Fibroblast of skin of scalp (primary cell): Measurements from ENCODE around the gene DPPA4. TPM values are rescaled to one million over a fixed set of nuclear protein-coding genes. Genes with fewer than 3 reads are reported as not detected.
"Not testable (repeated sequence)": the region's sequence is repeated elsewhere in the genome, so short reads cannot be mapped to it uniquely, and the experiment has no call there.

Source experiments
- DNase-seq: peaks from one replicate; pipeline ENCODE4 v3.0.0-alpha.2; 2013
- polyA plus RNA-seq, 2 experiments: library from polyadenylated mRNA; unstranded; fragments of 120-200 nt; gene quantifications; one replicate each; pipeline ENCODE4 v1.2.1, GENCODE V29; 2013; ENCODE audit not compliant: insufficient read length in 2 of 2

DPPA4 gene, protein sequence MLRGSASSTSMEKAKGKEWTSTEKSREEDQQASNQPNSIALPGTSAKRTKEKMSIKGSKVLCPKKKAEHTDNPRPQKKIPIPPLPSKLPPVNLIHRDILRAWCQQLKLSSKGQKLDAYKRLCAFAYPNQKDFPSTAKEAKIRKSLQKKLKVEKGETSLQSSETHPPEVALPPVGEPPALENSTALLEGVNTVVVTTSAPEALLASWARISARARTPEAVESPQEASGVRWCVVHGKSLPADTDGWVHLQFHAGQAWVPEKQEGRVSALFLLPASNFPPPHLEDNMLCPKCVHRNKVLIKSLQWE
- polyA plus RNA-seq (2013, experiment 1 of 2; ENCODE audit: insufficient read length), result 0.93 TPM
- 0.97 TPM for polyA plus RNA-seq (2013, experiment 2 of 2; ENCODE audit: insufficient read length)

DNA sequence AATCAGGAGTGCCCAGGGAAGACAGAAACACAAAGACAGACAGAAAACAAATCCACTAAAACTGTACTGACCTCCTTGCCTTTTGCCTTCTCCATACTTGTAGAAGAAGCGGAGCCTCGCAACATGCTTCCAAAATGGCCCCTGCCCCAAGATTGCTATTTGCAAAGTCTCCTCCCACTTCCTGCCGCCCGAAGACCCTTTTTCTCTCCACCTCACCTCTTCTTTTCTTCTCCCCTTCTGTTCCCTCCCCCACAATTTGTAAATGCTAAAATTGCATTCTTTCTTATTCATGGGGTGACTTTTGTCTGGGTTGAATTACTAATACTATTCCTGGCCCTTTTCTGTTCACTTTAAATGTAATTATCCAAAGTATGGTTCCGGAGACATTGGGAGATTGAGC lies at the start of gene DPPA4:
Gene DPPA4, minus strand, starts transcription at position 154 of the 400 bp plus-strand sequence. Its CDS starts 29 bp downstream, at position 125.
- no peak for DNase-seq

DNA sequence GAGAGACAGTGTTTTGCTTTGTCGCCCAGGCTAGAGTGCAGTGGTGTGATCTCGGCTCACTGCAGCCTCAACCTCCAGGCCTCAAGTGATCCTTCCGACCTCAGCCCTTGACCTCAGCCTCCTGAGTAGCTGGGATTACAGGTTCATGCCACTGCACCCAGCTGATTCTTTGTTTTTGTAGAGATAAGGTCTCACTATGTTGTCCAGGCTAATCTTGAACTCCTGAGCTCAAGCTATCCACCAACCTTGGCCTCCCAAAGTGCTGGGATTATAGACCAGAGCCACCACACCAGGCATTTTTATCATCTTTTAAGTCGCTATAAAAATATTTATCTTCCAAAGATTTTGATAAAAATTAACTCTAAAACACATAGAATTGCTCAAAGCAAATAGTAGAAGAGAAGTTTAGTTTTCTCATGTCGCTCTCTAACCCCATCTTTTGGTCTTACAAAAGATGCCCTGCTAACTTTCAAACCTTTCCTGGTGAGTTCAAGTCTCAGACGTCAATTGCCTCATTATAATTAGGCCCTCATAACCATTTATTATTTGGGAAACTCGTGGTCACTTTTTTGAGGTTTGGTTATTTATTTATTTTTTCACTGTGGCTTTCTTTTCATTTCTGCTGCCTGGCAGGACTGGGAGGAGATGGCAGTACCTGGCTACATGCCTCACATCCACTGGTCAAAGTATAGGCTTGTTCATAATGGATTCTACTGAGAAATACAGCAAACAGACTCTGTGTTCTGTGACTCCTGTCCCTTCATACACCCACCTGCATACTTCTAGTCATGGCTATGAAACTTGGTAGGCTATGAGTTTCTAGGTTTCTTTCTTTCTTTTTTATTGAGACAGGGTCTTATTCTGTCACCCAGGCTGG lies 48.3 kb upstream of the DPPA4 start:
- no peak for DNase-seq

DNA sequence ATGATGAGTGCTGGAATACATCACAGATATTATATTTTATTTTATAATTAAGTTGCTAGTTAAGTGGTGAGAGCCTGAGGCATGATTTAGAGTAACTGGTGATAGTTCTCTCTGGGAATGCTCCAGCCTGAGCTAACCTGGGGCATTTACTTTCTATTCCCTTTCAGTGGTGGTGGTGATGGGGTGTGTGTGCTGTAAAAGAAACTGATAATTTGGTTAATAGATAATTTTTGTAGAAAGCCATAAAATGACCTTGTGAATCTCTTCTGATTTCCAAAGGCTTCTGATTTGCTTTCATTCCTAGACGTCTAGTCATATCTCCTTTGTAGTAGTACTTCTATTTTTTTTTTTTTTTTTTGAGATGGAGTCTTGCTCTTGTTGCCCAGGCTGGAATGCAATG lies 46.8 kb upstream of the DPPA4 start:
- DNase-seq, result no peak

DNA sequence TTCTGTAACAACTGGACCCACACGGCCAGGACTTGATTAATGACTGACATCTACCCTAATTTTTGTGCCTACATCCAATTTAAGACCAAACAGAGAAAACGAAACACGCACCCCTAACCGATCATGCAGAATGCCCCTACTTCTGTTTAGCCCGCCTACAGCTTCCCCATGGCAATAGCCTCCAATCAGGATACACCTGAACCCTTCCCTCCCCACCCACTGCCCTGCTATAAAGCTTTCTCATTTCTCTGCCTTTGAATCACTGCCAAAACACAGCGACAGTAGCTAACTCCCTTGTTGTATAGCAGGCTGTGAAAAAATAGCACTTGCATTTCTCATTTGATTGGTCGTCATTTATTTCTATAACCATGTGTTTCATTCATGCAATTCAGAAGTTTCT lies 45.2 kb upstream of the DPPA4 start:
- DNase-seq, result no peak

DNA sequence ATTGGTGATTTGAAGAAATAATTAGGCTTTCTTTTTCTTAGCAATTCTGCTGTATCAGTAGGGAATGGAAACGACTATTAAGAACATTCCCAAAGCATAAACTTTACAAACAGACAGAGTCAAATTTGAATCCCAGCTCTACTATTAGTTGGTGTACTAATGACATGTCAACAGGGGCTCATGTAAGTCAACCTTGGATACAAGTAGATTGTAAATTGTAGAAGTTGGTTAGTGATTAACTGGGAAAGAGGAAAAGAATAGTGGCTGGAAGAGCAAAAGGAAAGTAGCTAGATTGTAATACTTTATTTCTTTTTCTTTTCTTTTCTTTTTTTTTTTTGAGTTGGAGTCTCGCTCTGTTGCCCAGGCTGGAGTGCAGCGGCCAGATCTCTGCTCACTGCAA lies 38.6 kb upstream of the DPPA4 start:
- DNase-seq, result no peak

DNA sequence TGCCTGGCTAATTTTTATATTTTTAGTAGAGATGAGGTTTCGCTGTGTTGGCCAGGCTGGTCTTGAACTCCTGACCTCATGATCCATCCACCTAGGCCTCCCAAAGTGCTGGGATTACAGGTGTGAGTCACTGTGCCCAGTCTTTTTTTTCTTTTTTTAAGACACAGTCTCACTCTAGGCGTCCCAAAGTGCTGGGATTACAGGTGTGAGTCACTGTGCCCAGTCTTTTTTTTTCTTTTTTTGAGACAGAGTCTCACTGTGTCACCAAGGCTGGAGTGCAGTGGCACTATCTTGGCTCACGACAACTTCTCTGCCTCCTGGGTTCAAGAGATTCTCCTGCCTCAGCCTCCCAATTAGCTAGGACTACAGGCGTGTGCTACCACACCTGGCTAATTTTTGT lies 37.1 kb upstream of the DPPA4 start:
- not testable (repeated sequence) for DNase-seq

DNA sequence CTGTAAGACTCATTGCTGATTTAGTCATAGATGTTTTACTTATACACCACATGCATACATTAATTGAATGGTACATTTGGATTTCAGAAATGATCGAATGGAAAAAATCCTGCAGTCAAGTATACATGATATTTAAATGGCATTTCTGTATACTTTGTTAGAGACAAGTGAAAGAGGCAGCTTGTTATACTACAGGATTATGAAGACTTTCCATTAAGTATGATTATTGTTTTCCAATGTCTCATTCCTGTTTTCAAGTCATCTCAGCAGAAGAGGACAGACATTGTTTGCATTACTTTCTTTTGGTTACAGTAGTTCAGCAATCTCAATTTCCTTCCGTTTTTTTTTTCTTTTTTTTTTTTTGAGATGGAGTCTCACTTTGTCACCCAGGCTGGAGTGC lies 36.6 kb upstream of the DPPA4 start:
- DNase-seq, result no peak

DNA sequence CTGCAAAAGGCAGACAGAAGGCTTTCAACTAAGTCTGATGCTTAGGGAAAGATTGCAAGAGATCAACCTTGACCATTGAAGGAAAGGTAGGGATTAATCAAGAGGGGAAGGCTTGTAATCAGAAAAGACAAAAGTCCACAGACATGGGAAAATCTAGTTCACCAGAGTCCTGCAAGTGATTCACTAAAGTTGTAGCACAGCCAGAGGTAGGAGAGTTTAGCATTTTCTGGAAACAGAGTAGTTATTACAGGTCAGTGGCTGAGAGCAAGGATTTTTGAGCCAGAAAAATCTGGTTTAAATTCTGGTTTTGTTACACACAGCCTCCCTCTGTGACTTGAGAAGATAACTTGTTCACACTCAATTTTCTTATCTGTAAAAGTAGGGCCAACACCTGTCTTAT lies 35.3 kb upstream of the DPPA4 start:
- no peak for DNase-seq

DNA sequence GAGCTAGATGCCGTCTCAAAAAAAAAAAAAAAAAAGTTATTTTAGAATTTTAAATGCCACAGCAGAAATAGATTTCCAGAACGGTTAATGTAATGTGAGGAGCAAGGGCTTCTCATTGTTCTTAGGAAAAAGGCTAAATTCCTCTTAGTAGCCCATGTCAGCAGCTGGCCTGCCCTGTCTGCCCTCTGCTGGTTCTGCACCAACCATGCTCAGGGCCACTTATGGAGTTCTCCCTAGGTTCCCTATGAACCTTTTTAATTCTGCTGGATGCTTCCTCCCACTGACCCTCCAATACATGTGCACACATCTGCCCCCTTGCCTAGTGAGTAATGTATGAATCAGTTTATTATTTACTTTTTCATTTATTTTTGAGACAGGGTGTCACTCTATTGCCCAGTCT lies 32.2 kb upstream of the DPPA4 start:
- DNase-seq, result no peak

DNA sequence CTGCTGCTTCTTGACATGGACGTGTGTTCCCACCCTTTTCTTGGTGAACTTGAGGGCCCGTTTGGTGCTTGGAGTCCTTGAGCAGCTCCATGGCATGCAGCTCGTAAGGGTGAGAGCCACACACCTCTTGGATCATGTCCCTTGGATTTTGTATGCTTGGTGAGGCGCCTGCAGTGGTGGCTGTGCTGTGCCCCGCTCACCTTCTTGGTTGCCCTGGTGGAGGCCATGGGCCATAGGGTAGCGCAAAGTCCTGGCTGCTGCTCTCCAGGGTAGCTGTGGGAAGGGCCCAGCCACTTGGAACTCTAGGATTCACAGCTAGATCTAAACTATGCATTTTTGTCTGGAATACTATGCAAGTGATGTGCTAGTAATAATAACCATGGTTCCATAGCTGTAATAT lies 26.7 kb upstream of the DPPA4 start:
- DNase-seq, result no peak

DNA sequence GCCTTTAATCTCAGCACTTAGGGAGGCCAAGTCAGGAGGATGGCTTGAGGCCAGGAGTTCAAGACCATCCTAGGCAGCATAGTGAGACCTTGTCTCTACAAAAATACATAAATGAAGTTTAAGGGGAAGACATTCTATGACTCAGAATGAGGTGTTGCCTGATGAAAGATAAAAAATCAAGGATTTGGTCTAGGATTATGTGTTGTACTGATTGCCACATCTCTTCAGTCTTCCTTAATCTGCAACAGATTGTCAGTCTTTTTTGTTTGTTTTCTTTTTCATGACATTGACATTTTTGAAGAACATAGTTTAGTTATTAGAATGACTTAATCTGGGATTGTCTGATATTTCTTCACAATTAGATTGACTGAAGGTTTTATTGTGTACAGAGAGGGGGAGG lies 26.3 kb upstream of the DPPA4 start:
- no peak for DNase-seq

DNA sequence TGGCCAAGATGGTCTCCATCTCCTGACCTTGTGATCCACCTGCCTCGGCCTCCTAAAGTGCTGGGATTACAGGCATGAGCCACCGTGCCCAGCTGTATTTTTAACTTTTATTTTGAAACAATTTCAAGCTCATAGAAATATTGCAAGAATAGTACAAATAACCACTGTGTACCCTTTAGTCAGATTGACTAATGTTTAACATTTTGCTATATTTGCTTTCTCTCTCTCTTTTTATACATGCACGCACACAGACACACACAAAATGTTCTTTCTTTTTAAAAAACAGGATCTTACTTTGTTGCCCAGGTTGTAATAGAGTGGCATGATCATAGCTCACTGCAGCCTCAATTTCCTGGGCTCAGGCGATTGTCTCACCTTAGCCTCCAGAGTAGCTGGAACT lies 25.5 kb upstream of the DPPA4 start:
- no peak for DNase-seq

DNA sequence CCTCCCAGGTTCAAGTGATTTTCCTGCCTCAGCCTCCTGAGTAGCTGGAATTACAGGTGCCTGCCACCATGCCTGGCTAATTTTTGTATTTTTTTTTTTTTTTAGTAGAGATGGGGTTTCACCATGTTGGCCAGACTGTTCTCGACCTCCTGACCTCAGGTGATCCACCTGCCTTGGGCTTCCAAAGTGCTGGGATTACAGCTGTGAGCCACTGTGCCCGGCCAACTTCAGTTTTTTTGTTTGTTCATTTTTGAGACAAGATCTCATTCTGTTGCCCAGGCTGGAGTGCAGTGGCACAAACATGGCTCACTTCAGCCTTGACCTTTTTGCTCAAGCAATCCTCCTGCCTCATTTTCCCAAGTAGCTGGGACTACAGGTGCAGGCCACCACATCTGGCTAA lies 21.5 kb upstream of the DPPA4 start:
- DNase-seq, result not testable (repeated sequence)

DNA sequence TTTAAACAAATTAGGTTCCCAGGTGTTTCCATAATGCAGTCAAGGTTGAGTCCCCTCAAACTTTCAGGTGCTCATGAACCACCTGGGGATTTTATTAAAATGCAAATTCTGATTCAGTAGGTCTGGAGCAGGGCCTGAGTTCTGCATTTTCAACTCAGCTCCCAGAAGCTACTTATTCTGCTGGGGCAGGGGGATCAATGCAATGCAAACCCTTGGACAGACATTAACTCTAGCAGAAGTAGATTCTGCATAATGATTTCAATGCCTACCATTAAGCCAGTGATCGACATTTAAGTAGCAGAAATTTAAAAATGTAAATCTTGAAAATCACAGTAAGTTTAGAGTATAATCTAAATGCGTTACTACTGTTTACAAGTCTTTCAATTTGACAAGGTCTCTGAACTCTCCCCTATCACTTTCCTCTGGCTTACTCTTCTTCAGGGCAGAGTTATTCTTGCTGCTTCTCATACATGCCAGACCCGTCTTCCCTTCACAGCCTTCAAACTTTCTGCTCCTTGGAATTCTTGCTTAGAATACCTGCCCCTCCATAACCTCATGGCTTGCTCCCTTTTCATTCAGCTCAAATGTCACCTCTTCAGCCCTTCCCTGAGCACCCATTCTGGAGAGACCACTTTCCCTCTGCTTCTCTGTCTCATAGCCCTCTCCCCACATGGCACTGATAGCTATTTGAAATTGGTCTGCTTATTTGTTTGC lies 19.3 kb upstream of the DPPA4 start:
- DNase-seq, result no peak

DNA sequence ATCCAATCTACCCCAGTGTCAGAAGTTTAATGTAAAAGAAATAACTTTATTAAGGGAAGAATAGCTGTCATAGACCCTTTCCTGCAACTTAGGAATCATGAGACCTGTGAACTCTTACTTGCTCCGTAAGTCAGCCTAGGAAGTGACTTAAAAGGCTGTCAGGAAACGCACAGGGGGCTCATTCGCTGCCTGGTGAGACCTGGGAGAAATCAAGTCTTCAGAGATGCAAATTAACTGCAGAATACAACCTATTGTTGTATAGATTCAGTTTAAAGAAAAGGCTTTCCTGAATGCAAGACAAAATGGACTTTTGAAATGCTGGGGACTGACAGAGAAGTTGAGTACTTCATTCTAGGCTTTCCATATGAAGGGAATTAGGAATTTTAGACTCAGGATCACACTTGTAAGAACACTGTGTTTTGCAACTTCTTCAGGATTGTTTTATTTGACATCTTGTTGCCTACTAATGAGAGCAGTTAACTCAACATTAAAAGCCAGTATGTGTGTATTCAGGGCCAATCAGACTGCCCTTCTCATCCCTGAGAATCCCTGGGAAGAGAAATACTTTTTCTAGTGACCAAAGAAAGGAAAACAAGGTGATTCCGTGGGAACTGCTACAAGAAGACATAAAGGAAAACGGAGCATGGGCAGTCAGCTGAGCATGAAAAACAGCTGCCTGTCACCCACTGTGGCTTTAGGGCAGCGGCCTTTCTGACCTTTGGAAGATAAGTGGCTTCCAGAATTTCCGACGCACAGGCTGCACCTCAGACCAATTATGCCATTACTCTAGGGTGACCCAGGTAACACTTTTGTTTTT lies 18.5 kb upstream of the DPPA4 start:
- DNase-seq, result no peak

DNA sequence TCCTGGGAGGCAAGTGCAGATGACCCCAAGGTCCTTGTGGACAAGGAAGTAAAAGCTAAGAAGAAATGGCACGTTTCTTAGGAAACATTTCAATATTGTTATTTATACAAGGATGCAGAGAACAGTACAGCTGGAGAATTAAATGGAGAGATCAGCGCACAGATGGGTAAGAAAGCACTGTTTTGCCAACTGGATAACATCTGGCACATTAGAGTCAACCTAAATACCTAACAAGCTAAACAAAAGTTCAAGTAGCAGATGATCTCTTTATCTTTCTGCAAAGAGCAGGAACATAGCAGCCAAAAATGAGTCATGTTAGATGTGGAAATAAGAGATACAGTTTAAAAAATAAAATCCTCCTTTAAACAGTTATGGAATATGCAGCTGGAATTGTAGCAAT lies 15.7 kb upstream of the DPPA4 start:
- DNase-seq, result no peak

DNA sequence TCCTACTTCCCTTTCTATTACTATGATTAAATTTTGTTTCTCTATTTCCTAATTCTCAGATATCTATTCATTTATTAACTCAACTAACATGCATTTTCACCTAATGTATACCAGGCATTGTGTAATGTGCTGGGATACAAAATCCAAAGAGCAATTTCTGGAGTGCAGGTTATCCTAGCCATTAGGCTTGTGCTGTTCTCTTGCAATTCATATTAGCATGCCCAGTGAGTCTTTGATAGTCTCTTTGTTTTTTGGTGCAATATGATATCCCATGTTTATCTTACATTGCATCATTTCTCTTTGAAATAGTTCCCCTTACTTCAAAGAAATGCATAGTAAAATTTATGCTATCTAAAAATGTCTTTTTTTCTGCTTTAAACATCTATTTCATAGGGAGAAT lies 13.9 kb upstream of the DPPA4 start:
- DNase-seq, result no peak

DNA sequence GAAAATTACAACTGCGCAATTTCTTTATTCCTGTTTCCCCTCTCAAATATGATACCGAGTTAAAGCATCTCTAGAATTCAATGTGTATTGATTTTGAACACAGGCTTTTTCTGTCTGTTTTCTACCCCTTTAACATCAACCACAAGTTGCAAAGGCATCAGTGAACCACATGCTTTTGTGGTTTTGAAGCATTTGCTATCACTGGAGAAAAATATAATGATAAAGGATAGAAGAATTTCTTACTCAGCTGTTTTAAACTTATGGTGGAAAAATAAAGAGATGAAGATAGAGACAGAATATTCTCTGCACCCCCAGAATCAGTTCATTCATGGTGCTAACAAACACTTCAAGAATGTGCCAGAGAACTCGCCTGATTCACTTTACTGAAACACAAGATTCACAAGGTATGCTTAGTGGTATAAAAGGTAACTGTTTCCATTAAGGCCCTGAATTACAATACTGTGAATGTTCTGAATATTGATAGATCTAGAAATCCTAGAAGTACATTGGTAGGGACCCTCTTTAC lies 9.5 kb upstream of the DPPA4 start:
- peak; percentile 26 for DNase-seq

DNA sequence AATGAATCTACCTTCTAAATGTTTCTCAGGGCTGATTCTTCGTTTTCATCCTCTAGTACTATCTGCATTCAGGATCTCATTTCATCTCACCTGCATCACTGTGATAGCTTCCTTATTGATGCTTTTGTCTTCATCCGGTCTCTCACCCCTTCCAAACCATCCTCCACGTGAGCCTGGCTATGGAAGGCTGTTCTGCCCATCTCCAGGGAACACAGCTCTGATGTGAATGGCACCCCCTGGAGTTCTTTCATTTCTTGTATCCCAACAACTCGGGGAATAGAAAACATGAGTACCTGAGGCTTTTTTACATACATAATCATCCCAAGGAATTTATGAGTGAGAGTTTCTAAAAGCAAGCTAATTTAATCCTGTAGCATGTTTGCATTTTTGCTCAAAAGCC lies 8.8 kb upstream of the DPPA4 start:
- no peak for DNase-seq

DNA sequence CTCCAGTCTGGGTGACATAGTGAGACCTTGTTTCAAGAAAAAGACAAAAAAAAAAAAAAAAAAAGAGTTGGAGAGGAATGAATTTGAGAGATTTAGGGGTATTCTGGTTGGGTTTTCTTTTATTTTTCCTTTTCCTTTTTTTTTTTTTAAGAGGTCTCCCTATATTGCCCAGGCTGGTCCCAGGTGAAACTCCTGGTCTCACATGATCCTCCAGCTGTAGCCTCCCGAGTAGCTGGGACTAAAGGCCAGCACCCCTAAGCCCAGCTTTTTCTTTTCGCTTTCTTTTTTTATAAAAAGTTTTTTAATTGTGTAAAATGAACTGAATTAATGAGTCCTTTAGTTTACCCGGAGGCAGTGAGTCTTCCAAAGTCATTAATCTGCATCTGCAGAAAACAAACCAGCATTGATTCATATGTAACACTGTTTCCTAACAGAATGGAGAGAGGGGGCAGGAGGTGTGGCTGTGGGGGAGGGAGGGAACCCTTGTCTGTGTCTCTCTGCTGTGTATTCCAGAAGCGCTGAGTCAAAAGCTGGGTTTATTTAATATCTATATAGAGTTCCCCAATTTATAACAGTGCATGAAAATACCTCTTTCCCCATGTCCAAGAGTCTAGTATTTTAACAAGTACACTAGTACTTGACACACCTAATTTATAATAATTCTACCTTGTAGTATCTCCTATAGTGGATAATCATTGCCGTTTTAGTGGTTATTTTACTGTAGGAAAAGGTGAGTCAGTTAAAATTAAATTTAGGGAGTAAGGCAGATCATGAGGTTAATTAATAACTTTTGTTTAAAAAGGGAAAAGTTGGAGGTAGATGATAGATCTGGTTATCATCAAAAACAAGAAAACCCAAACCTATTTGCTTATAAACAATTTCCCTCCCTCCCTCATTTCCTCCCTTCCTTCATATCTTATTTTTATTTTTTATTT lies 2.6 kb upstream of the DPPA4 start:
- DNase-seq, result no peak

DNA sequence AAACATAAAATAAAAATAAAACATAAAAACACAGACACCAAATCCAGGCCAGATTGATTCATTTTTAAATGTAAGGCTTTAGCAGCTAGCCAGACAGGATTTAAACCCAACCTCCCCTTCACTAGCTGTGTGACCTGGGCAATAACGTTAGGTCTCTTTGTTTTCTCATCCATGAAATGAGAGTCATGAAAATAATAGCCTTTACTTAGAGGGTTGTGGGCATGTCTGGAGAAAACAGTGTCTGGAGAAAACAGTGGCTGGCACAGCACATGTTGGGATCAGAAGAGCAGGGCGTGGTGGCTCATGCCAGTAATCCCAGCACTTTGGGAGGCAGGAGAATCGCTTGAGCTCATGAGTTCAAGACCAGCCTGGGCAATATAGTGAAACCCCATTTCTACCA lies 1.9 kb upstream of the DPPA4 start:
- no peak for DNase-seq
